Measurements from ENCODE around the gene CHST8.

Gene CHST8

DNA sequence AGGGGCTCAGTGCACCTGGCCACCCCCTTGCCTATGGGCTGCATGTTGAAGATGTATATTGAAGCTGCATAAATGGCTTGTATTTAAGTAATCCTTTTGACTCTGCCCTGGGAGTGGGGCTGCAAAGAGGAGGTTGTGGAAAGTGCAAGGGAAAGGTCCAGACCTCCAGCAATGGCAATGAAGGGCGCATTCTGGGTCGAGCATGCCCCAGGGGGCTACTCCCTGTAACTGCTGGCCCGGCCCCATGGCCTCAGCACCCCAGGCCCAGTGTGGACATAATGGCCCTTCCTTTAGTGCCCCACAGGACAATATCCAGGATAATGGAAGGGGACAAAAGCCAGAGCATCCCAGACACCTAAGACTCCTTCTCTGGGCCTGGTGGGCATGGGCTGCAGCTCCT, 43.1 kb upstream of the CHST8 start:
- no peak for DNase-seq (ENCODE audit: low read depth in 1 of 2, low spot score in 1 of 2)
- Histone ChIP-seq H3K27me3 (ENCODE audit: insufficient read depth, poor library complexity, severe bottlenecking) (peaks cover 2% of the 10 kb centered on the region), H3K4me3 (replicated peaks; ENCODE audit: insufficient read depth, low read length) (no peak overlapping the region), H3K27ac (replicated peaks) (no peak overlapping the region)
- no peak for TF ChIP-seq SPI1 (IDR thresholded peaks at IDR 0.05; ENCODE audit: borderline replicate concordance, low read depth)
- TF ChIP-seq, protein P1, sequence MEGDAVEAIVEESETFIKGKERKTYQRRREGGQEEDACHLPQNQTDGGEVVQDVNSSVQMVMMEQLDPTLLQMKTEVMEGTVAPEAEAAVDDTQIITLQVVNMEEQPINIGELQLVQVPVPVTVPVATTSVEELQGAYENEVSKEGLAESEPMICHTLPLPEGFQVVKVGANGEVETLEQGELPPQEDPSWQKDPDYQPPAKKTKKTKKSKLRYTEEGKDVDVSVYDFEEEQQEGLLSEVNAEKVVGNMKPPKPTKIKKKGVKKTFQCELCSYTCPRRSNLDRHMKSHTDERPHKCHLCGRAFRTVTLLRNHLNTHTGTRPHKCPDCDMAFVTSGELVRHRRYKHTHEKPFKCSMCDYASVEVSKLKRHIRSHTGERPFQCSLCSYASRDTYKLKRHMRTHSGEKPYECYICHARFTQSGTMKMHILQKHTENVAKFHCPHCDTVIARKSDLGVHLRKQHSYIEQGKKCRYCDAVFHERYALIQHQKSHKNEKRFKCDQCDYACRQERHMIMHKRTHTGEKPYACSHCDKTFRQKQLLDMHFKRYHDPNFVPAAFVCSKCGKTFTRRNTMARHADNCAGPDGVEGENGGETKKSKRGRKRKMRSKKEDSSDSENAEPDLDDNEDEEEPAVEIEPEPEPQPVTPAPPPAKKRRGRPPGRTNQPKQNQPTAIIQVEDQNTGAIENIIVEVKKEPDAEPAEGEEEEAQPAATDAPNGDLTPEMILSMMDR (IDR thresholded peaks at IDR 0.05; ENCODE audit: insufficient read depth, low read length), result no peak
- TF ChIP-seq POLR2AphosphoS5 (IDR thresholded peaks at IDR 0.05; ENCODE audit: low read depth), result no peak
- TF ChIP-seq, protein P2, sequence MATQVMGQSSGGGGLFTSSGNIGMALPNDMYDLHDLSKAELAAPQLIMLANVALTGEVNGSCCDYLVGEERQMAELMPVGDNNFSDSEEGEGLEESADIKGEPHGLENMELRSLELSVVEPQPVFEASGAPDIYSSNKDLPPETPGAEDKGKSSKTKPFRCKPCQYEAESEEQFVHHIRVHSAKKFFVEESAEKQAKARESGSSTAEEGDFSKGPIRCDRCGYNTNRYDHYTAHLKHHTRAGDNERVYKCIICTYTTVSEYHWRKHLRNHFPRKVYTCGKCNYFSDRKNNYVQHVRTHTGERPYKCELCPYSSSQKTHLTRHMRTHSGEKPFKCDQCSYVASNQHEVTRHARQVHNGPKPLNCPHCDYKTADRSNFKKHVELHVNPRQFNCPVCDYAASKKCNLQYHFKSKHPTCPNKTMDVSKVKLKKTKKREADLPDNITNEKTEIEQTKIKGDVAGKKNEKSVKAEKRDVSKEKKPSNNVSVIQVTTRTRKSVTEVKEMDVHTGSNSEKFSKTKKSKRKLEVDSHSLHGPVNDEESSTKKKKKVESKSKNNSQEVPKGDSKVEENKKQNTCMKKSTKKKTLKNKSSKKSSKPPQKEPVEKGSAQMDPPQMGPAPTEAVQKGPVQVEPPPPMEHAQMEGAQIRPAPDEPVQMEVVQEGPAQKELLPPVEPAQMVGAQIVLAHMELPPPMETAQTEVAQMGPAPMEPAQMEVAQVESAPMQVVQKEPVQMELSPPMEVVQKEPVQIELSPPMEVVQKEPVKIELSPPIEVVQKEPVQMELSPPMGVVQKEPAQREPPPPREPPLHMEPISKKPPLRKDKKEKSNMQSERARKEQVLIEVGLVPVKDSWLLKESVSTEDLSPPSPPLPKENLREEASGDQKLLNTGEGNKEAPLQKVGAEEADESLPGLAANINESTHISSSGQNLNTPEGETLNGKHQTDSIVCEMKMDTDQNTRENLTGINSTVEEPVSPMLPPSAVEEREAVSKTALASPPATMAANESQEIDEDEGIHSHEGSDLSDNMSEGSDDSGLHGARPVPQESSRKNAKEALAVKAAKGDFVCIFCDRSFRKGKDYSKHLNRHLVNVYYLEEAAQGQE (IDR thresholded peaks at IDR 0.05; ENCODE audit: insufficient replicate concordance, low read depth), result no peak
- no peak for TF ChIP-seq GABPA (IDR thresholded peaks at IDR 0.05; ENCODE audit: low read depth)

DNA sequence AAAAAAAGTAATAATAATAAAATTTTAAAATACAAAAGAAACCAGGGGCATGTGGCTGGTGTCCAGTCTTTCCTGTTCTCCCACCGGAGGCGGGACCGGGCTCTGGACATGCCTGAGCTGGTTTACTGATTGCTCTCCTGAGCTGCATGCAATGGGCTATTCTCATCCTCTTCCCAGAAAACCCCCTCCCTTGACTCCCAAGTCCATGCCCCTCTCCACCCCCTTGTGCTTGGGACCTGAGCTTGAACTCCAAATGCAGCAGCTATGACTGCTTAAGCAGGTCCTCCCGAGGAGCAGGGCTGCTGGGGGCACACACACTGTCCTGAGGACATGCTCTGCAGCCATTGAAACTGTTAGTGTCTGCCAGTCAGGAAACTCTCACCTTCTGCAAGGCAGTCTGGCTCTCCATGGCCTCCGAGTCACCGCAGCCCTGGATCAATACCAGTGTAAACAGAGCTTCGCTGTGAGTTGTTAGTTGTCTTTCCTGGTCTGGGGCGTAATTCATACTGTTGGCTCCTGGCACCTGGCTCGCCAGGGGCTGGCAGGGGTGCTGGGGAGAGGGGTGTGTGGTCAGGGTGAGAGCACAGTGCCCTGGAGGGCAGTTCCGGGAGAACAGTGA, 41.6 kb upstream of the CHST8 start:
- no peak for TF ChIP-seq SPI1 (IDR thresholded peaks at IDR 0.05; ENCODE audit: borderline replicate concordance, low read depth)
- no peak for TF ChIP-seq GABPA (IDR thresholded peaks at IDR 0.05; ENCODE audit: low read depth)
- TF ChIP-seq POLR2AphosphoS5 (IDR thresholded peaks at IDR 0.05; ENCODE audit: low read depth), result no peak
- TF ChIP-seq, protein P1 (IDR thresholded peaks at IDR 0.05; ENCODE audit: insufficient read depth, low read length), result no peak
- TF ChIP-seq, protein P2 (IDR thresholded peaks at IDR 0.05; ENCODE audit: insufficient replicate concordance, low read depth), result no peak
- no peak overlapping the region for H3K27ac ChIP-seq (replicated peaks)
- H3K27me3 ChIP-seq (ENCODE audit: insufficient read depth, poor library complexity, severe bottlenecking), result peaks cover 2% of the 10 kb centered on the region
- DNase-seq (ENCODE audit: low read depth in 1 of 2, low spot score in 1 of 2), result no peak
- no peak overlapping the region for H3K4me3 ChIP-seq (replicated peaks; ENCODE audit: insufficient read depth, low read length)

DNA sequence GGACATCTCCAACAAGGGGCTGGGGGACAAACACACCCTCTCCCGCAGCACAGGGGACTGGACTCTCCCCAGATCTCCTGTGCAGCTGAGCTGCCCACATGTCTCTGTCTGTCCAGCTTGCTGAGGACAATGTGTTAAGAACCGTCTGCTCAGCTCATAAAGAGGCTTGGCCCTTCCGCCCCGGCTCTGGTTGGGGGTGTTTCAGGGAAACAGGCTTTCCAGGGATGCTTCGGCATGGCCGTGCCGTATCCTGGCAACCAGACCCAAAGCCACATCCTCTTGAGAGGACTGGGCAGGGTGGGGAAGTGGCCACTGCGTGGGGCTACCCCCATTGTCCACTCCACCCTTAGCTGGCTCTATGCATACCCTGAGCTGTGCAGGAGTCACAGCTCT, 41.1 kb upstream of the CHST8 start:
- Histone ChIP-seq H3K27me3 (ENCODE audit: insufficient read depth, poor library complexity, severe bottlenecking) (peaks cover 2% of the 10 kb centered on the region), H3K27ac (replicated peaks) (no peak overlapping the region), H3K4me3 (replicated peaks; ENCODE audit: insufficient read depth, low read length) (no peak overlapping the region)
- no peak for DNase-seq (ENCODE audit: low read depth in 1 of 2, low spot score in 1 of 2)
- TF ChIP-seq, protein P2 (IDR thresholded peaks at IDR 0.05; ENCODE audit: insufficient replicate concordance, low read depth), result no peak
- no peak for TF ChIP-seq SPI1 (IDR thresholded peaks at IDR 0.05; ENCODE audit: borderline replicate concordance, low read depth)
- TF ChIP-seq, protein P1 (IDR thresholded peaks at IDR 0.05; ENCODE audit: insufficient read depth, low read length), result no peak

All from HL-60 (cell line).